GM18868 (cell line): ENCODE data around the gene NPHP3.

Experiments
- ATAC-seq: cut with Tn5 transposase; IDR thresholded peaks from one replicate; pipeline ENCODE4 v1.9.1; 2021; ENCODE audit warnings: mild to moderate bottlenecking, moderate library complexity; ENCODE audit not compliant: unreplicated experiment

Gene NPHP3

DNA sequence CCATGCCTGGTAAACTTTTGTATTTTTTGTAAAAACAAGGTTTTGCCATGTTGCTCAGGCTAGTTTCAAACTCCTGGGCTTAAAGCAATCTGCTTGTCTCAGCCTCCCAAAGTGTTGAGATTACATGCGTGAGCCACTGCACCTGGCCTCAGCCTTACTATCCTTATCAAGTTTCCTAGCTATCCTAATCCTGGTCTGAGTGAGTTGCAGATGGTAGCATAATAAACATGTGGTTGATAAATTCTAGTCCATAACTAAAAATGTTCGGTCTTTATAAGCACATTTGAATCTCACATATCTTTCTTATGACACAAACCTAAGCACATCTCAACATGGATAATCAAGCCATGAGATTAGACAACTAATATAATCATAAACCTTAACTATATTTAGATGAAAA, 18.5 kb downstream of the NPHP3 start:
- ATAC-seq = no peak

DNA sequence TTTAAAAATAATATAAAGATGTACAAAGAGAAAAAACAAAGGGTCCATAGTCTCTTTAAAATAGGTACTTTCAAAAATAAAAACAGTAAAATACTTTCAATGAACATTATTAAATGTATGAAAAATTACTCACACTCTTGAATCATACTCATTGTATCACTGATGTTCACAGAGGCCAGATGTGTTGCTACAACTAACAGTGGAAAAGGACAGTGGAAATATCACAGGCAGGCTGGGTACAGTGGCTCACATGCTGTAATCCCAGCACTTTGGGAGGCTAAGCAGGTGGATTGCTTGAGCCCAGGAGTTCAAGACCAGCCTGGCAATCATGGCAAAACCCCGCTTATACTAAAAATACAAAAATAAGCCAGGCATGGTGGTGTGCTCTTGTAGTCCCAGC, 26.8 kb downstream of the NPHP3 start:
- no peak for ATAC-seq

DNA sequence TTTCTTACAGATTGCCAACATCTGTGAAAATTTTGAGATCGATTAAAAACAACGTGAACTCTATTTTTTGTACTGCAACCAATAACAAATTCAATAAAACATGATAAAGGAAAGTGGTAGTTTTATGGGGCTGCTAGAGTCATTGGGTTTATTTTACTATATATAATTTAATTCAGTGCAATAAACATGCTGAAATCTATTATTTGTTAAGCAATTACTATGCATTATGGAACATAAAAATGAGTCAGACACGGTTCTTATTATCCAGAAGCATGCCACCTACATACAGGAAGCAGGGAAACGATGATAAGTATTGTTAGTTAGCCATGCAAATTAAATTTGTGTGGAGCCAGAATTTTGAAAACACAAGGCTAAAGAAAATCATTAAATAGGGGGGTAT, 27.2 kb downstream of the NPHP3 start:
- ATAC-seq = no peak

DNA sequence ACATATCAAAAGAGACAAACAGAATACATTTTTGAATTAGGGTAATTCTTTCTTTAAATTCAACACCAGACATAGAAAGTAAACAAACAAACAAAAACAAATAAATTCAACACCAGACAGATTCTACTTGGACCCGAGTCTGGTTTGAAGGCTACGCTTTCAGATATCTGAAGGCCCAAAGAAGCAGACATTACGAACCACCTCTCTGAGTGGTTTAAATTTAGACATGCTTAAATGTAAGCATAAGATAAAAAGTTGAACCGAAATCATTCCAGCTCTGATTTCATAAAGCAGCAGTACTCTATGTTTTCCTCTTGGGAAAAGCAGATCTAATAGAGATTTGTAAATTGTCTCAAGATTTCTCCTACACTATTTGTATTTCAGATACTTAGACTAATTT, 32.2 kb downstream of the NPHP3 start:
- no peak for ATAC-seq

DNA sequence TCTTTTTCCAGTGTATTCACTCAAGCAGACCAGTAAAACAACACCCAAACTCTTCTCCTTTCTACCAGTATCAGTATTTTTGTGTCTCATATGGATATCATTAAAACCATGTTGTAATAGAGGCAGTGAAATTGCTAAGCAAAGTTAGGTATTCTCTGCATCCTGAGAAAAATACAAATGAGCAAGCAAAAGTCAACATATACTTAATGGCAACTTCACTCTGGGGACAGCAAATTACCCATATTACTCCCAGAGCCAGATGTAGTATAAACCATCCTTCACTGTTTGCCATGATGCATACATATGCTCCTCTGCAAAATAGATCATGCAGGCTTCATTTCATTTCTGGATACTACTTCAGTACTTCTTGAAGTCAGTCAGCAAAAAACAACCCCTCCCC, 40.0 kb downstream of the NPHP3 start:
- no peak for ATAC-seq

DNA sequence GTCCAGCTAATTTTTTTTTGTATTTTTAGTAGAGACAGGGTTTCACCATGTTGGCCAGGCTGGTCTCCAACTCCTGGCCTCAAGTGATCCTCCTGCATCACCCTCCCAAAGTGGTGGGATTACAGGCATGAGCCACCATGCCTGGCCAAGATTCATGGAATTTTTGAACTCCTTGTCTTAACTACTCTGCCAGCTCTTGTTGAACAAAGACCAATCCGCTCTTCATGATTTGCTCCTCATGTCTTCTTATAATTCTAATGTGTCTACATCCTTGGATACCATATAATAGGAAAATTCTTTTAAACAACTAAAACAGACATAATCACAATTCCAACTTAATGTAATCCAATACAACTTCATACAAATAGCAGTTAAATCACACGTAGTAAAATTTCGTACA, 40.8 kb downstream of the NPHP3 start:
- no peak for ATAC-seq

DNA sequence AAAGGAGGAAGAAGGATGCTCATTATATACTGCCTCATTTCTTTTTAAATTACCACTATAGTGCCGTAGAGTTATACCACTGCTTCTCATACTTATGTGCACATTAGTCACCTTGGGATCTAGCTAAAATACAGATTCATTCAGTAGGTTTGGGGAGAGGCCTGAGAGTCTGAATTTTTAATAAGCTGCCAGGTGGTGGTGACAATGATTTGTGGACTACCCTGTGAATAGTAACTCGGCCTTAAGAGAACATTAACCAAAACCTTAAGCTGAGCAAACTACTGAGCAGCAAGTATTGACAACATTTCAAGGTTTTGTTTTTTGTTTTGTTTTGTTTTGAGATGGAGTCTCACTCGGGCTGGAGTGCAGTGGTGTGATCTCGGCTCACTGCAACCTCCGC, 42.3 kb downstream of the NPHP3 start:
- no peak for ATAC-seq

DNA sequence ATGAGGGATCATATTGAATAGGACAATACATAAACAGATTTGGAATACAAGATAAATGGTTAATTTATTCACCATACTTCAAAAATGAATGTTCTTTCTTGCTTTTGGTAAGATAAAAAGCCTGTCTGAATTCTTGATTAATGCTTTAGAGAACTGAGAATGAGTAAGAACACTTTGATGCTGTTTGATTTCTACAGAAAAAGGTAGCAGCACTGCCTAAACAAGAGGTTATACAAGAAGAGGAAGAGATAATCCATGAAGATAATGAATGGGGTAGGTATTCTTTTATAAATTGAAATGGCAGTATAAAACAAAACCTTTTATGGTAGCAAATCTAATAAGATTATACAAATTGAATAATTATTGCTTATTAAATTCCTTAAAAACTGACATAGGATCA, 46.8 kb downstream of the NPHP3 start:
- no peak for ATAC-seq

DNA sequence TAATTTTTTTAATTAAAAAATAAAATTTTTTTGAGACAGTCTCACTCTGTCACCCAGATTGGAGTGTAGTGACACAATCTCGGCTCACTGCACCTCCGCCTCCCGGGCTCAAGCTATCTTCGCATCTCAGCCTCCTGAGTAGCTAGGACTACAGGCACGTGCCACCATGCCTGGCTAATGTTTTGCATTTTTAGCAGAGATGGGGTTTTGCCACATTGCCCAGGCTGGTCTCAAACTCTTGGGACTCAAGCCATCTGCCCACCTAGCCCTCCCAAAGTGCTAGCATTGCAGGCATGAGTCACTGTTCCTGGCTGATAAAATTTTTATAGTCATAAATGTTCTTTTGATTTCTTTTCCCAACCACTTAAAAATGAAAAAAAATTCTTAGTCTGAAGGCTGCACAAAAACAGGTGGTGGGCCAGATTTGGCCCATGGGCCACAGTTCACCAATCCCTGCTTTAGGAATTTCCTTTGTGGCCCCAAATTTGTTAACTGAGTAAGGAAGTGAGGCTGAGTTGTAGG, 52.9 kb downstream of the NPHP3 start:
- no peak for ATAC-seq

DNA sequence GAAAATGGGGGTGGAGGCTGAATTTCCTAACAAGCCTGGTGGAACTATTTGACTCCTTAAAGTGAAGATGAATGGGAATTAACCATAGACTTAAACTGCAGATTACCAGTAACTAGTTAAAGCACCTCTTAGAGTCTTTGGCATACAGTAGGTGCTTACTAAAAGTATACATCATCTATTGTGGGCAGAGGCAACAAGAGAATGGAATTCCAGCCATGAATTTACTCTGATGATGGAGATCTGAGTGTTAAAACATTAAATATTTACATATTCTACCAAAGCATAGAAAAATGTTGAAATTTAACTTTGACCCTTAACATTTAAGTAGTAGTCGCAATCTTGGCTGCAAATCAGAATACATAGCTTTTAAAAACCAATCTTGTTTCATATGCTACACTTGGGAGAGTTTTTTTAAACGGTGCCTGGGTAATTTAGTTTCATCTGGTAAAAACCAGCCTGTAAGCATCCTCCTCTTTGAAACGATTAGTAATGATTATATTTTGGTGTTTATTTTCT, 56.9 kb downstream of the NPHP3 start:
- ATAC-seq = no peak

DNA sequence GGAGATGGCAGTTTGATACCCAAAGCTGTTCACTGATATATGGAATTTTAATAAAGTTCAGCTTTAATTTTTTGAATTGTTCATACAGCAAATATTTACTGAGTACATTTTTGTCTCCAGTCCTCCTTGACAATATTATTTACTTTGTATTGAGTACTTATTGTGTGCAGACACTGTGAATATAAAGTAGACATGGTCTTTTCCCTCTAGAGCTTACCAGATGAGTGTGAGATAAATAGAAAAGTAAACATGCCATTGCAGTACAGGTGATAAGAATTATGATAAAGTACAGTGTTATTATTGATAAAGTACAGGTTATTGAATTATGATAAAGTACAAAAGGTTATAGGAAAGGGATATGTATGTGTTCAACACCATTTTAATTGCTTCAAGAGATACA, 60.0 kb downstream of the NPHP3 start:
- ATAC-seq = no peak

DNA sequence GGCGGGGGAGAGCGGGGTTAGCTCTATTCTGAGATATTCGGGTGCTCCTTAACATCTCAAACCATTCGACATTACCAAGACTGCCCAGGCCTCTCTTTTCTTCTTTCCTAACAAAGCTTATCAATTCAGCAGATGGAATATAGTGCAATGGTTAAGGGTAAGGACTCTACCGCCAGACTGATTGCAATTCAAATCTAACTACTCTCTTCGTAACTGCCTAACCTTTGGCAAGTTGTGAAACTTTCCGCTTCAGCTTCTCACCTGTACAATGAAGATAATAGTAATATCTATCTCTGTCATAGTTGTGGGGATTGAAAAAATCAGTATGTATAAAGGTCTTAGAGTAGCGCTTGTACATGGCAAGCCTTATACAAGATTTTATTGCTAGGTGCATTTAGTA, 61.1 kb downstream of the NPHP3 start:
- ATAC-seq = no peak

DNA sequence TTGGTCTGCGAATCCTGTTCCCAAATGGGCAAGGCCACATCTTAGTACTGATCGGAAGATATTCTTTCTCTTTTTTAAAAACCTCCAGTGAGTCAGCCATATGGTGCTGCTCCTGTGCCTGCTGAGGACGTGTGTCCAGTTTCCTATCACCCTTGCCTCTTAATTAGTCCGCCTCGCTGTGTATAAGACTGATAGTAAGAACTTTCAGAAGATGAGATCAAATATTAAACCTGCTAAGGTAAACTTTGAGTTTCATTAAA, 61.5 kb downstream of the NPHP3 start:
- ATAC-seq = no peak

DNA sequence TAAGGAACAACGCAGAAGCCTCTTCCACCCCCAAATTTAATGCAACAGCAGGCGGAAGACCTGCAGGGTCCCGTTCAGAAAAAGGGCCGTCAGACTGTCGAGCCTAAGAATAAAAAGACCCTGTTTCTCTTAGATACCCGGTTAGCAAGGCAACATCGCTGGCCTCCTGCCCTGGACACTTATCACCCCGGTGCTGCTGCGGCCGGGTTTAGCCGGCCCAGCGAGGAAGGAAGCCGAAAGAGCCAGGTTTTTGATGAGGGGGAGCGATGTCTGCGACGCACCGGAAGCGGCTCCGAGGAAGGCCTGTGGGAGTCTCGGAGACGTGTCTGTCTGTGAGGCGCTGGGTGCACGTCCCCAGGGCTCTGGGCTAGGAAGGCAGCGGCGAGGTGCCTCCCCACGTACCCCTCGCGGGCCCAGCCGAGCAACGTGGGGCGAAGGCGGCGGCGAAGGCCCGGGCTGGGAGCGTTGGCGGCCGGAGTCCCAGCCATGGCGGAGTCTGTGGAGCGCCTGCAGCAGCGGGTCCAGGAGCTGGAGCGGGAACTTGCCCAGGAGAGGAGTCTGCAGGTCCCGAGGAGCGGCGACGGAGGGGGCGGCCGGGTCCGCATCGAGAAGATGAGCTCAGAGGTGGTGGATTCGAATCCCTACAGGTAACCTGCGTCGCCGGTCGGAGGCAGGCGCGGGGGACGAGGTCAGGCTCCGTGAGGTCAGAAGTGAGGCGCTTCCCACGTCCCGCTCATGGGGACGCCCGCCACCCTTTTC, 62.0 kb downstream of the NPHP3 start, which contains the start of gene UBA5:
Gene UBA5 (plus strand): TSS at position 278 of the 759 bp plus-strand sequence. CDS start 209 bp downstream, at position 487.
- peak; percentile 73 for ATAC-seq

DNA sequence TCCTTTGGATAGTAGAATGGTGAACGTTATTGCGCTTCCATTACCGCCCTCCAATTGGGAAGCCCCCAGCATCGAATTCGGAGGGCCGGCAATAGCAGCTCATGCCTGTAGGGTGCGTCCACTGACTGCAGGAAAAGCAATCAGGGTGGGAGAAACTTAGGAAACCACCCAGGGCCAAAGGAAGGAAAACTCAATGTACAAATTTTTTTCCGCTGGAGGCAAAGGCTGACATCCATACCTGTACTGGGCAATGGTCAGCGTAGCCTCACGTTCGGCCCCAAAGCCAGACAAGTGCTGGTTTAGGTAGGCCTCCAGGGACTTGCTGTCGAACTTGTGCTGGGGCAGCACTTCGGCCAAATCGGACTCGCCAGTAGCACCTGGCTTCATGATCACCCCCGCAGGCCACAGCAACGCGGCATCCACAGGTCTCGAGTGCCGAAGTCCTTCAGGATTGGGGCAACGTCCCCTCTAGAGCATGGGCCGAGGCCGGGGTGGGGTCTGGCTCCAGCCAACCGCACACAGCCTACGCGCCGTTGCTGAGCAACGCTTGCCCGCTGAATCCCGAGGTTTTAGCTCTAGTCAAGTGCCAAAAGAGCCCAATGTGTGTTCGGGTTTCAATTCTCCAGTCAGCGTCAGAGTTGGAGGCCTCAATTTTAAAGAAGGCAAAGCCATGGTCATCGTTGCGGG, 62.7 kb downstream of the NPHP3 start, which contains the start of gene ACAD11:
Gene ACAD11 (minus strand): TSS at position 445 of the 687 bp plus-strand sequence. CDS start 58 bp downstream, at position 387.
- peak; percentile 65 for ATAC-seq

DNA sequence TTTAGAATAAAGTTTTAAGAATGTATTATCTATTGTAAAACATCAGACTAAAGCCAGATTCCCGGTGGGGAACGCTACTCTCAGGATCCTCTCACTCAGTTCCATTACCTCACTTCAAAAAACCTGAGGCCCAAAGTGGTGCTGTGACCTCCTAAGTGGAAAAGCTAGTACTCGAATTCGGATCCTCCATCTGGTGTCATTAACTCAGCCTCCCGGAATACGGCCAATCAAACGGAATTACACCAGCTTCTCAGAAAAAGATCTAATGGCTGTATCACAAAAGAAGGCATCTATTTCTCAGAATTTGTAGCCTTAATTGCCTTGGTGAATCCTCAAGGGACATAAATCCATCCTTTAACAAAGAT, 63.2 kb downstream of the NPHP3 start:
- ATAC-seq = no peak

DNA sequence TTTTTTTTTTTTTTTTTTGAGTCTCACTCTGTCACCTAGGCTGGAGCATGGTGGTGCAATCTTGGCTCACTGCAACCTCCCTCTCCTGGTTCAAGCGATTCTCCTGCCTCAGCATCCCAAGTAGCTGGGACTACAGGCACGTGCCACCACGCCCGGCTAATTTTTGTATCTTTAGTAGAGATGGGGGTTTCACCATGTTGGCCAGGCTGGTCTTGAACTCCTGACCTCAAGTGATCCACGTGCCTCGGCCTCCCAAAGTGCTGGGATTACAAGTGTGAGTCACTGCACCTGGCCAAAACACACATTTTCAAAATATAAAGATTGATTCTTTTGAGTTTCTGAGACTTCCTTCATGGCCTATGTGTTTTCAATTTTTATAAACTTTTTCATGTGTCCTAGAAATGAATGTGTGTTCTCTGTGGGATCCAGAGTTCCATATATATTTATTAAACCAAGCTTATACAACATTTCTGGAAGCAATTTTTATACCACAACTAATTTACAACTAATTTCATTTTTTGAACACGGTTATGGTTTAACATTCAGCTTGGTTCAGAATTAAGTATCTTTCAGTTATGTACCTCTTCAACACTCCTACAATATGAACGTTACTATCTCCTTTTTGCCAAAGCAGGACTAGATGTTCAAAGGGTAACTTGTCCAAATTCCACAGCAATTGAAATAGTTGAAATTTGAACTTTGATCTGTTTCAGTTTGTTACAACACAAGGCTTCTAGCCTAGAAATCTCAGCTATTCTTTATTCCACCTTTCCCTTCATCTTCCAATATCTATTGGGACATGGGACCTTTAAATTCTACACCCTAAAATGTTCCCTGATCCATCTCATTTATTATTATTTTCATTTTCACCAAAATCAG, 64.1 kb downstream of the NPHP3 start:
- ATAC-seq = no peak

DNA sequence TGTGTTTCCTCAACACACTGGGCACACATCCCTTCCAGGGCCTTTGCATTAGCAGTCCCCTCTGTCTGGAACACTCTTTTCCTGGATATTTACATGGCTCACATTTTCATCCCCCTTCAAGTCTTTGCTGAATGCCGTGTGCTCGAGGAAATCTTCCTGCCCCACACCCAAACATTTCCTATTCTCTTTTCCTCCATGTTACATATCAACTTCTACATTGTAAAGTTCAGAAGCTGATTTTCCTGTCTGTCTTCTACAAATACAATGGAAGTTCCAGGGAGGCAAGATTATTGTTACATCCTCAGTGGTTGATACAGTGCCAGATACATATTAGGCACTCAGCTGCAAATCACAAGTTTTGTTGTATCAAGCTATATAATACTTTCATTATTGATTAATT, 66.7 kb downstream of the NPHP3 start:
- ATAC-seq = no peak

DNA sequence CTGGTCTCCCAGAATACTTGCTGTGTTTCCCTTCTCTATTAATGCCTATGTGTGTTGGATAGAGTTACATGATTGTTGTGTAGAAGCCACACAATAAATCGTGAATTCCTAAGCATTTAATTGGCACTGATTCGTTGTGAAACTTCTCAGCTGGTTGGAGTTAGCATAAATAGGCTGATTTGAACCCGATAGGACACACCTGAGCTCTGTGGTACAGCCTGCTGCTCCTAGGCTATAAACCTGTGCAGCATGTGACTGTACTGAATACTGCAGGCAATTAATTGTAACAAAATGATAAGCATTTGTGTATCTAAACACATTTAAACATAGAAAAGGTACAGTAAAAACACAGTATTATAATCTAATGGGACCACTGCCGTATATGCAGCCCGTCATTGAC, 67.5 kb downstream of the NPHP3 start:
- no peak for ATAC-seq

DNA sequence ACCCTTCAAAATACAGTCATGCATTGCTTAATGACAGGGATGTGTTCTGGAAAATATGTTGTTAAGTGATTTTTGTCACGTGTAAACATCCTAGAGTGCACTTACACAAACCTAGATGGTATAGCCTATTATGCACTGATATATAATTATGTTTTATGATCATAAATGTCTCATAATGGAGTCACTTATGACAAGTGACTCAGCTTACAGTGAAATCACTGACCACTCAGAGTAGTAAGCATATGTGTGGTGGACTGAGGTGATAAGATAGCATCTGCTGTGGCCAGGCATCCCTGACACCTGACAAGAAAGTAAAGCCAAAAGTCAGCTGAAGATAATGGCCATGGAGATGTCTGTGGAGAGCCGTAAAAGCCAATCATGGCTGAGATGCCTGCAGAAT, 68.0 kb downstream of the NPHP3 start:
- no peak for ATAC-seq

DNA sequence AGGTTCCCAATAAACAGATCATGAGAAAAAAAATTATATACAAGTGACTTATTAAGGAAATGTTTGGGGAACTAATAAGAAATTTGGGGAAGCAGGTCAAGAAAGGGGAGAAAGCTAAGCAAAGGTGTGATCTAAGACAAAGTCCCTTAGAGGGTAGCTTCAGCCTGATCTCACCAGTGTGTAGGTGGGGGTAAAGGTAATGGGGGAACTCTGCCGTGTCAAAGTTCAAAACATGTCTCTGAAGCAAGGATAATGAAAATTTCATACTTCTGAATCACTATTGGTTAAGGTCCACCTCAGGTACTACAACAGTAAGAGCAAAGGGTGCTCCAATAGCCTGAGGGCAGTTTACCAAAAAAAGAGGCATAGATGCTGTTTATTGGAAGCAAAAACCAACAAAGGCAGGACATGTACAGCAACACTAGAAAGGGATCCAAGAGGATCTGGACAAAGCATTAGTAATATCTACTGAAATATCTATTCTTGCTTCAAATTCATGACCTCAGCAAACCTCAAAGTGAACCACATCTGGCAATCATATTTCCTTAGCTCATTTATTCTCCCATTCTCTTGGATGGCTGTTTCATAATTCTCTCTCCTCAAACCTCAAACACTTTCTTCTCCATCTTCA, 69.5 kb downstream of the NPHP3 start:
- no peak for ATAC-seq
